ENCODE data around the gene PRSS53. TPM values are rescaled to one million over a fixed set of nuclear protein-coding genes. Genes with fewer than 3 reads are reported as not detected.
"Not testable (repeated sequence)": the region's sequence is repeated elsewhere in the genome, so short reads cannot be mapped to it uniquely, and the experiment has no call there.

Gene PRSS53
- total RNA-seq, result 0.81 TPM
- long read RNA-seq, result 0 reads

GRCh38 chr16:31088459-31089183, at the start of gene PRSS53:
Gene PRSS53 (minus strand): TSS chr16:31088943. CDS start chr16:31088809, 134 bp downstream.
- DNase-seq (no peak), ATAC-seq (ENCODE audit: poor library complexity) (no peak)
- intact Hi-C loops (cut with DNase I), result no loop called here

- ATAC-seq (ENCODE audit: poor library complexity); intact Hi-C loops (cut with DNase I); DNase-seq: not testable (repeated sequence)
Measured at GRCh38 chr16:31136822-31137499, 48.2 kb upstream of the PRSS53 start.

GRCh38 chr16:31136287-31136662, 47.5 kb upstream of the PRSS53 start:
- ATAC-seq (ENCODE audit: poor library complexity) (no peak), DNase-seq (no peak)
- intact Hi-C loops (cut with DNase I), result no loop called here

DNA sequence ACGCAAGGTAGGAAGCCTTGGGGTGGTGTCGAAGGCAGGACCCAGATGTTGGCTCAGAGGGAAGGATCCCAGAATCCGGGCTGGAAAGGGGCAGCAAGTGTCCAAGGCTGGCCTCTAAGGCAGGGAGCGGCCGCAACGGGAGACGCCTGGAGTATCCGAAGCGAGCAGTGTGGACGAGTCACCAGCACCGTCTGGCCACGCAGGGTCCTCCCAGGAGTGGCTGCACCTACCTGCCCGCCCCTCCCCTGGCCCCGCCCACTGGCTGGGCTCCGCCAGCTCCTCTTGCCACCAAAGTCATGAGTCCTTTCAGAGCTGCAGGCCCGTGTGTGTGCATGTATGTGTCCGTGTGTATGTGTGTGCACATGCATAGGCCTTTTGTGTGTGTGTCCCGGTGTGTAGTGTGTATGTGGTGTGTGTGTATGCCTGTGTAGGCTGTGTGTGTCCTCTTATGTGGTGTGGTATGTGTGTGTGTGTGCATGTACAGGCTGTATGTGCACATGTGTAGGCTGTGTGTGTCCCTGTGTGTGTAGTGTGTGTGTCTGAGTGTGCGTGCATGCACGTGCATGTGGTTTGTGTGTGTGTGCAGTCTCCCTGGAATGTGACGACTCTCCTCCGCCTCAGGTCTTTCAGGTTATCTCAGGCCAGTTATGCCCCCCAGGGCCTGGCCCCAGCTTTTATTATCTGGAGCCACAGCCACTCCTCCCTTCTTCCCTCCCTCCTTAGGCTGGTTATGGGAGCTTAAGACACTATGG, 47.0 kb upstream of the PRSS53 start, which contains the start of gene PRSS8:
PRSS8 (minus strand) TSS at position 193 of the 752 bp plus-strand sequence. CDS start 229 bp downstream, outside the sequence.
- DNase-seq, result no peak
- no peak for ATAC-seq (ENCODE audit: poor library complexity)
- intact Hi-C loops (cut with DNase I), result no loop called here

DNA sequence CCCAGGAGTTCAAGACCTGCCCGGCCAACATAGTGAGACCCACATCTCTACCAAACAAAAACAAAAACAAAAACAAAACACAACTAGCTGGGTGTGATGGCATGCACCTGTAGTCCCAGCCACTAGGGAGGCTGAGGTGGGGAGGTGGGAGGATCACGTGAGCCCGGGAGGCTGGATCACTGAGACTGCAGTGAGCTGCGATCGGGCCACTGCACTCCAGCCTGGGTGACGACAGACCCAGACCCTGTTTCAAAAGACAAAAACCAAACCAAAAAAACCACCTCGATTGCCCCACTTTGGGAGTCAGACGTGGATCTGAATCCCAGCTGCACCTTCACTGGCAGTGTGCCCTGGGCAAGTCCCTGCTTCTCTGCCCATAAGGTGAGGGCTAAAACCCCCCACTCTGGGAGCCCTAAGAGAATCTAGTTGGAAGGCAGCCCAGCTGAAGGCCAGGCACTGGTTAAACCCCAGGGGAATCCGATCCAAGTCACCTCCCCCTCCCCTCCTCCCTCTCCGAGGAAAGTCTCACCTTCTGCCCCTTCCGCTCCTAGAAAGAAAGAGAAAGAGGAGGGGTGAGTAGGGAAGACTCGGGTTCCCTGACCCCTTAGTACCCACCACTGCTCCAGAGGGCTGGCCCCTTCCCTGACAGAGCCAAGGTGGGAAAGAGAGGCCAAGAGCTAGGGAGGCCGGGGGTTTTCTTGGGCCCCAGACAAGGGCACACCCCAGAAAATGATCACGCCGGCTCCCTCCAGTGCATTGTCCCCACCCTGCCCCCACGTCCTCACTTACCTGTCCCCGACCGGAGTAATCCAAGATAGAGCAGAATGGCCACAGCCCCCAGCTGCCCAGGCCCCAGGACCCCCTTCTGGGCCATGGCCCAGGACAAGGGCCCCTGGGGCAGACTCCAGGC, 46.1 kb upstream of the PRSS53 start:
- no peak for DNase-seq
- intact Hi-C loops (cut with DNase I), result no loop called here
- no peak for ATAC-seq (ENCODE audit: poor library complexity)

- ATAC-seq (ENCODE audit: poor library complexity), result no peak
- intact Hi-C loops (cut with DNase I), result no loop called here
- DNase-seq, result no peak
Measured at GRCh38 chr16:31134091-31134571, 45.4 kb upstream of the PRSS53 start.

- ATAC-seq (ENCODE audit: poor library complexity) (no peak), DNase-seq (no peak)
- intact Hi-C loops (cut with DNase I), result no loop called here
Measured at GRCh38 chr16:31133046-31133501, 44.3 kb upstream of the PRSS53 start.

DNA sequence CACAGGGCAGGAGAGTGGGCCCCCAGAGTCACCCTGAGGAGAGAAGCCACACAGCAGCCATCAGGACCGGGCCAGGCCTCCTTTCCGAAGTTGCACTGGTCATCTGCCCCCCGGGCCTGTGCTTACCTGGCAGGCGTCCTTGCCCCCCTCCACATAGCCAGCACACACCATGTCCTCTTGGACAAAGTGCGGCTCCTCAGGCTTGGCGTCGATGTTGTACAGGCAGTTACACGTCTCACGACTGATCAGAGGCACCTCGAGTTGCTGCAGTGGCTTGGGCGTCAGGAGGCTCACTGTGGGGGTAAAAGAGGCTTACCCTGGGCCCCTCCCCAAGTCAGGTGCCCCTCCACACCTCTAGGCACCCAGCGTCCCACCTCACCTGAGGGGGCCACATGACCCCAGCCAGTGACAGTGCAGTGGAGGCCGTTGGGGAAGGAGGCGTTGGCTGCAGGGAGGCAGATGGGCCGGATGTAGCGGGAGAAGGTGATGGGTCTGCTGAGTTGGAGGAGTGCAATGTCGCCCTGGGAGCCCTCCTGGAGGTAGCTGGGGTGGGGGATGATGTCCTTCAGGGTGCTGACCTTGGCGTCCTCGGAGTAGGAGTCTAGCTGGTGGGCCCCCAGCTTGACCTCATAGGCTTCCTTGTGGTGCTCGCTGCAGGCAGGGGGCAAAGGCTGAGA, 43.7 kb upstream of the PRSS53 start:
- intact Hi-C loops (cut with DNase I), result no loop called here
- no peak for DNase-seq
- ATAC-seq (ENCODE audit: poor library complexity), result no peak

- intact Hi-C loops (cut with DNase I), result no loop called here
- no peak for DNase-seq
- ATAC-seq (ENCODE audit: poor library complexity), result no peak
Measured at GRCh38 chr16:31131841-31132271, 43.1 kb upstream of the PRSS53 start.

- no peak for ATAC-seq (ENCODE audit: poor library complexity)
- no peak for DNase-seq
- intact Hi-C loops (cut with DNase I), result no loop called here
Measured at GRCh38 chr16:31131416-31131815, 42.7 kb upstream of the PRSS53 start.

DNA sequence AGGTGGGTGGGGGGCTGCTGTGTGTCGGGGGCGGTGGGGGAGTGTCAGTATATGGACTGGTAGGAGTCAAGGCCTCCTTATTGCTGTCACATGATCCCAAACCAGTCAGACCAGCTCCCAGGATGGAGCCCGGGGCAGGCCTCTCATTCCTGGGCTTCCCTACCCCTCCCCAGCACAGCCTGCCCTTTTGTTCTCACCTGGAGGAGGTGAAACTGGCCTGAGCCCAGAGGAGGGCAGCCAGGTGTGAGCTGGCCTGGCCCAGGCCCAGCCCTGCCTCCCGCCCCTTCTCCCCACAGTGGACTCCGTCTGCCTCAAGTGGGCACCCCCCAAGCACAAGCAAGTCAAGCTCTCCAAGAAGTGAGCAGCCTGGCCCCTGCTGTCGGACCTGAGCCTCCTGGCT, 42.2 kb upstream of the PRSS53 start:
- DNase-seq, result no peak
- intact Hi-C loops (cut with DNase I), result no loop called here
- ATAC-seq (ENCODE audit: poor library complexity), result no peak

GRCh38 chr16:31130336-31130891, 41.7 kb upstream of the PRSS53 start:
- ATAC-seq (ENCODE audit: poor library complexity), result no peak
- intact Hi-C loops (cut with DNase I), result no loop called here
- peak; percentile 61 for DNase-seq

- ATAC-seq (ENCODE audit: poor library complexity) (peak; percentile 34), DNase-seq (peak; percentile 82)
- intact Hi-C loops (cut with DNase I), result no loop called here
Measured at GRCh38 chr16:31129568-31130335, 41.0 kb upstream of the PRSS53 start.

DNA sequence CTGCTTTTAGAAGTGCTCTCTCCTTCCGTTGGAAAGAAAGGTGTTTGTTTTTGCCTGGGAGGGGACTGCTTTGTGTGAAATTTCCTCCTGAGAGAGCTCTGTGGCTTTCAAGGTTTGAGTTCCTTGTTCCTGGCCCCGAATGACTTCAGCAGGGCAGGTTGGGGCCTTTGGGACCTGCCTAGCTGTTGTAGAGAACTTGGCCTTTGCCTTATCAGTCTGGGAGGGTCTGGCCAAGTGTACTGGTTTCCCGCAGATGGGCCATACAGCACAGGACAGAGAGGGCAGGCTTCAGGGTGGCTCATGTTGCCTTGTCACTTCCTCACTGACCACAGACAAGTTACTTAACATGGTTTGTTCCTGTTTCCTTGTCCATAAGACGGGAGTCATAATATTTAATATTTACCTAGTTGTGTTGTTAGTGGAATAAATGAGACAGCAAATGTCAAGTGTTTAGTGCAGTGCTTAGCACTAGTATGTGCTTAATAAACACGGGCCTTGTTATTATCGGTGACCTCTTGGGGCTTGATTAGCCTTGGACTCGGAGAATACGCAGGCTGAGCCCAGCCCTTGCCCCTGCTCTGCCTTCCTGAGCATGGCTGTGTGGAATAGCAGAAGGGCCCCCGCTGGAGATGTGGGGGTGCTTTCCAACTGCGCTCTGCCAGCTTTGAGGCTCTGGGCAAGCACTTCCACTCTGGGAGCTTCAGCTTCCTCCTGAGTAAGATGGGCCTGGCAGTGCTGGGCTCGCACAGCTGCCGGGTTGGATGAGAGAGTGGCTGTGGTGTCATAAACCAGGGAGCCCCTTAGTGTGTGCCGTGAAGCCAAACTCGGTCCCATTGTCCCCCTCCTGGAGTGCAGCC, 40.2 kb upstream of the PRSS53 start:
- intact Hi-C loops (cut with DNase I), result no loop called here
- ATAC-seq (ENCODE audit: poor library complexity) (peak; percentile 58), DNase-seq (peak; percentile 69)

- intact Hi-C loops (cut with DNase I), result no loop called here
- DNase-seq (no peak), ATAC-seq (ENCODE audit: poor library complexity) (no peak)
Measured at GRCh38 chr16:31127182-31127581, 38.4 kb upstream of the PRSS53 start.

GRCh38 chr16:31125844-31126243, 37.1 kb upstream of the PRSS53 start:
- DNase-seq (no peak), ATAC-seq (ENCODE audit: poor library complexity) (no peak)
- intact Hi-C loops (cut with DNase I), result no loop called here
